ENCODE measurements around the gene GOLGB1.

DNA sequence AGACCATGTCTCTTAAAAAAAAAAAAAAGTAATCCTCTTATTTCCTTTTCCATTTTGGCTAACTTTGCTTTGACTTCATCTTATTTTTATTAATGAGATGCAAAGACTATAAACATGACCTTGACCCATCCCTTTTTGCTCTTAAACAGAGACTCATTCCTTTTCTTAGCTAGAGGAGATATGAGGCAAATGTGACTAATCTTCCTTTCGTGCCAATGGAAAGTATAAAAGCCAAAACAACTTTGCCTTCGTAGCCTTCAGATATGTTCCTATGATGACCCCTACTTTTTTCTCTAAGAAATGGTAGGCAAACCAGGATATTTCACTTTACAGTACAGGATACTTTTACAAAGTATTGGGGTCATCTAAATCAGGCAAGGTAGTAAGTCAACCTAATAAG is 36.9 kb upstream of the GOLGB1 start:
- TF ChIP-seq, protein P1, sequence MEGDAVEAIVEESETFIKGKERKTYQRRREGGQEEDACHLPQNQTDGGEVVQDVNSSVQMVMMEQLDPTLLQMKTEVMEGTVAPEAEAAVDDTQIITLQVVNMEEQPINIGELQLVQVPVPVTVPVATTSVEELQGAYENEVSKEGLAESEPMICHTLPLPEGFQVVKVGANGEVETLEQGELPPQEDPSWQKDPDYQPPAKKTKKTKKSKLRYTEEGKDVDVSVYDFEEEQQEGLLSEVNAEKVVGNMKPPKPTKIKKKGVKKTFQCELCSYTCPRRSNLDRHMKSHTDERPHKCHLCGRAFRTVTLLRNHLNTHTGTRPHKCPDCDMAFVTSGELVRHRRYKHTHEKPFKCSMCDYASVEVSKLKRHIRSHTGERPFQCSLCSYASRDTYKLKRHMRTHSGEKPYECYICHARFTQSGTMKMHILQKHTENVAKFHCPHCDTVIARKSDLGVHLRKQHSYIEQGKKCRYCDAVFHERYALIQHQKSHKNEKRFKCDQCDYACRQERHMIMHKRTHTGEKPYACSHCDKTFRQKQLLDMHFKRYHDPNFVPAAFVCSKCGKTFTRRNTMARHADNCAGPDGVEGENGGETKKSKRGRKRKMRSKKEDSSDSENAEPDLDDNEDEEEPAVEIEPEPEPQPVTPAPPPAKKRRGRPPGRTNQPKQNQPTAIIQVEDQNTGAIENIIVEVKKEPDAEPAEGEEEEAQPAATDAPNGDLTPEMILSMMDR (IDR thresholded peaks at IDR 0.05): no peak
- no peak for TF ChIP-seq POLR2A (IDR thresholded peaks at IDR 0.05)
